COLO668 (cell line): ENCODE results near the gene CHKB.
A peak's percentile ranks its signal among the peaks of the same experiment; 100 is the strongest.

Experiments
- DNase-seq: peaks from one replicate; lab custom pipeline; 2025; ENCODE audit not compliant: unreplicated experiment; lab: John Stamatoyannopoulos, UW

Gene CHKB

GRCh38 chr22:50575426-50575941 is 7.2 kb downstream of the CHKB start:
- DNase-seq, result no peak

DNA sequence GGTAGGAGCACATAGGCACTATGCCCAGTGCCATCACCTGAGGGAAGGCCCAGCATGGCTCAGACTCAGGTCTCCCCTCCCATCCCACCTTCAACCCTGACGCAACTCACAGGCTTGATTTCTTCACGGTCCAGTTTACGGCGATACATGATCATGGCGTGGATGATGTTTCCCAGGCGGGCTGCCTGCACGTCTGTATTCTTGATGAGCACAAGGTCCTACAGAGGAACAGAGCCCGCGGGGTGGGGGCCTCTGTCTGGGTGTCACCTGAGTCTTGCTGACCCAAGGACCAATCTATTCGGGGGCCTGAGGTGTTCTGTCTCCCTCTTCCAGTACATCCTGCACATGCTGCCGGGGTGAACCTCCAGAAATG is 8.3 kb downstream of the CHKB start:
- DNase-seq, result no peak

GRCh38 chr22:50573491-50574382 is 8.9 kb downstream of the CHKB start:
- DNase-seq, result no peak

- DNase-seq, result no peak
Measured at GRCh38 chr22:50572965-50573364, 9.7 kb downstream of the CHKB start.

GRCh38 chr22:50571264-50572175 is 11.1 kb downstream of the CHKB start:
- no peak for DNase-seq

GRCh38 chr22:50570861-50571260 is 11.8 kb downstream of the CHKB start:
- no peak for DNase-seq

DNA sequence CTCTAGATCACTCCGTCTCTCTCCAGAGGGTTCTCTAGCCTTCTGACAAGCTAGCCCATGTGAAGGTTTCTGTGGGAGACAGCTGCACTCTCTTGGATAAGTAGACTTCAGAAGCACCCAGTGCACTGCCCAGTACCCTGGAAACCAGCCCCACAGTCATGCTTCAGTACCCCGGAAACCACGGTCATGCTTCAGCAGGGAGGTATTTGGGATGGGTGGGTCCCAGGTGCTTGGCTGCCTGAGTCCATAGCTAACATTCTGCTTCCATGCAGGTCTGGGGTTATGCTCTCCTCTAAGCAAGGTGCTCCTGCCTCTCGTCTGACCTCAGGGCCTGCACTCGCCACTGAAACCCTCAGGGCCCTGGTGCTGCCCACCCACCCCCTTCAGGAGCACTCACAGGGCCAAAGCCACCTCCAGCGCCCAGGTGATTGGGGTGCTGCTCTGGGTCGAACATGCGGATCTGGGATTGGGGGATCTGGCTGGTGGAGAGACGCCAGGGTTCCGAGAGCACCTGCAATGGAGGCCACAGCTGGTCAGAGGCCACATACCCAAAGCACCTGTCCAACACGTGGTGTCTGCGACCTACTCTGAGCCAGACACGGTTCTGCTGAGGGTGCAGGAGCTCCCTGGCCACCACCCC is 12.6 kb downstream of the CHKB start:
- DNase-seq, result peak; percentile 52

DNA sequence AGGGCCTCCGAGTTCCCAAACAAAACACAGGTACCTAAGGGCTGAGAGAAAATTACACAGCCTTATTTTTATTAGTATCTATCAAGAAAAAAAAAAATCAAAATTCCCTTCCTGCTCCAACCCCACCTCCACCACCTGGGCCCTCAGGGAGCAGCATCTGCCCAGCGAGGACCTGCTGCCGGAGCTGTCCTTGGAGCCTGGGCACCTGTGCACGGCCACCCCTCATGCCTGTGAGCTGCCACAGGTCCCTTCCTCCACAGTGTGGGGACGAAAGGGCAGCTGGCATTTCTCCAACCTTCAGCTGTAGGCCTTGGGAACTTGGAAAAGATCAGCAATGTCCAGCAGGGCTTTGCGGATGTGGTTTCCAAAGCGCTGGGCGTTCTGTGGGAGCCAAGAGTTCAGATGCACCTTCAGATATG is 13.6 kb downstream of the CHKB start:
- DNase-seq, result peak; percentile 39

DNA sequence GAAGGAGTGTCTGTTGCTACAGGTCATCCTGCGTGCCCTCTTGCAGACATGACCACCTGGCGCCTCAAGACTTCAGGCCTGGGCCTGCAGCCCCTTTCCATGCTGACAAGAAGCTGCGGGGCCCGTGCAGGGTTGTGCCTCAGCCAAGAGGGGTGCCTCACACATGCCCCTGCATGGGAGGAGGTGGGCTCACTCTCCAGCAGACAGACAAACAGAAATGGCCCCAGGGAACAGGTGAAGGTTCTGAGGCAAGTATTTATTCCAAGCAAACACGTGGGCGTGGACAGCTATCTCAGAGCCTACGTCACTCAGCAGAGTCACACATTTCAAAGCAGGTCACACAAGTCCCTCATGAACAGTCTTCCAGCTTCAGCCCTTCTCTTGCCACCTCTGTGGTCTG is 14.0 kb downstream of the CHKB start:
- peak; percentile 39 for DNase-seq

GRCh38 chr22:50567721-50568252 is 14.9 kb downstream of the CHKB start:
- DNase-seq, result no peak

GRCh38 chr22:50564289-50564688 is 18.4 kb downstream of the CHKB start:
- no peak for DNase-seq

DNA sequence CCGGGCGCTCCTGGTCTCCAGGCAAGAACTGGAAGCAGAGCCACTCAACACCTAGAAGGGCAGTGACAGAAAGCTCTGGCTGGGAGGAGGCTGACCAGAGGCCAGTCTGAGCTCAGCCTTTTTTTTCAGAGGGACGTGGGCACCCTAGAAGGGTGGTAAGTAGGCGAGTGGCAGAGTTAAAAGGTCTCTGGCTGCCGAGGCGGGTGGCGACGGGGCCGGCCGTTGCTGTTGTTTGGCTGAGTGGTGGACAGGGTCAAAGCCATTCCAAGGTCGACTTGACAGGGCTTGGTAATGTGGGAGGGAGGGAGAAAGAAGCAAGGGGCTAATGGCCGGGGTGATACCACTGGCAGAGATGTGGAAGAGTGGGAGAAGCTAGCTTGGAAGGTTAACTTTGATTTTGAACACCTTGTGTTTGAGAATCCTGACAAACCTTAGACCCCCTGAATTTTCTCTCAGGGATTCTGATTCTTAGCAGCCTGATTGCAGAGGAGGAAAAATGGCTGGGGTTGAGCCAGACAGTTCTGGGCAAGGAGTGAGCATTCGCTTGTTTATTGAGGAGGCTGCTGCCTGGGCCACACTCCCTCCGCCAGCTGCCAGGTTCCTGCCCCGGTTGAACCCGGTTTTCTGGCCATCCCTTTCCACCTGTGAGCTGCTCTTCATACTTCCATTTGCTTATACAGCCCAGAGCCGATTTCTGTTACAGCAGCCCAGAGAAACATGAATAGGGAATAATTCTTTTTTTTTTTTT is 19.1 kb downstream of the CHKB start:
- peak; percentile 8 for DNase-seq

- DNase-seq, result peak; percentile 98
Measured at GRCh38 chr22:50562523-50563412, 19.9 kb downstream of the CHKB start, which contains the start of gene SYCE3. TSS of gene SYCE3 (minus strand) at chr22:50562919. CDS start at chr22:50556405, 6,514 bp downstream.

- DNase-seq, result no peak
Measured at GRCh38 chr22:50561401-50562358, 21.0 kb downstream of the CHKB start.

GRCh38 chr22:50560034-50560433 is 22.6 kb downstream of the CHKB start:
- DNase-seq, result no peak

GRCh38 chr22:50556703-50557102 is 25.9 kb downstream of the CHKB start:
- no peak for DNase-seq

- DNase-seq, result no peak
Measured at GRCh38 chr22:50553310-50553709, 29.3 kb downstream of the CHKB start.

GRCh38 chr22:50551160-50551752 is 31.4 kb downstream of the CHKB start:
- no peak for DNase-seq
